Heart left ventricle (tissue), 16 donors: ENCODE data around the gene TSPAN31. TPM values are rescaled to one million over a fixed set of nuclear protein-coding genes. Genes with fewer than 3 reads are reported as not detected.

Experiments
- ATAC-seq, 4 donors: fragments of 200-7000 bp; cut with Tn5 transposase; one replicate each; pipeline ENCODE4 v1.9.1; 2020 to 2022; ENCODE audit warnings: moderate library complexity in 4 of 4, mild to moderate bottlenecking in 3 of 4, moderate number of reproducible peaks in 1 of 4
- DNase-seq, 5 donors: peaks; one replicate each; pipeline ENCODE4 v3.0.0-alpha.2; 2020
- H3K27ac ChIP-seq, 12 donors: fragments of 200-600 bp; sonication (generic) in 4 of 12; one replicate each; pipeline versions ENCODE4 v1.5.0 to v1.8.0; 2016 to 2022; ENCODE audit warnings: mild to moderate bottlenecking in 2 of 12
- H3K27me3 ChIP-seq, 9 donors: fragments of 200-600 bp; sonication (generic) in 2 of 9; one replicate each; pipeline versions ENCODE4 v1.5.1 to v1.8.0; 2016 to 2022; ENCODE audit warnings: mild to moderate bottlenecking in 3 of 9
- H3K36me3 ChIP-seq, 9 donors: fragments of 200-600 bp; sonication (generic) in 2 of 9; one replicate each; pipeline versions ENCODE4 v1.5.0 to v1.8.0; 2018 to 2022; ENCODE audit warnings: mild to moderate bottlenecking in 2 of 9
- H3K4me1 ChIP-seq, 12 donors: fragments of 200-600 bp; sonication (generic) in 4 of 12; one replicate each; pipeline versions ENCODE4 v1.5.0 to v1.8.0; 2016 to 2022; ENCODE audit warnings: mild to moderate bottlenecking in 3 of 12
- H3K4me3 ChIP-seq, 12 donors: fragments of 200-600 bp; sonication (generic) in 4 of 12; one replicate each; pipeline versions ENCODE4 v1.5.0 to v1.8.0; 2017 to 2022; ENCODE audit warnings: mild to moderate bottlenecking in 9 of 12, moderate library complexity in 4 of 12
- H3K9me3 ChIP-seq, 12 donors: fragments of 200-600 bp; sonication (generic) in 4 of 12; one replicate each; pipeline versions ENCODE4 v1.5.0 to v1.8.0; 2016 to 2022; ENCODE audit warnings: mild to moderate bottlenecking in 1 of 12
- CTCF ChIP-seq, 12 donors: fragments of 200-600 bp; sonication (generic) in 4 of 12; IDR thresholded peaks; one replicate each; pipeline versions ENCODE4 v1.5.0 to v1.8.0; 2018 to 2022; ENCODE audit warnings: antibody characterized with exemption in 12 of 12, mild to moderate bottlenecking in 5 of 12
- POLR2A ChIP-seq, 2 donors: fragments of 450-650 bp; IDR thresholded peaks; one replicate each; pipeline ENCODE4 v1.6.1; 2017; ENCODE audit warnings: antibody characterized with exemption in 2 of 2, mild to moderate bottlenecking in 2 of 2, moderate library complexity in 2 of 2
- WGBS, 4 donors: extraction: QIAGEN DNeasy Blood & Tissue Kit in 2 of 4; methylation state at CpG; one replicate each; pipeline versions ENCODE4 v1.1.5 to v1.1.7; 2013 to 2018; 5-methylcytosine and 5-hydroxymethylcytosine counted together
- intact Hi-C, 10 donors: fragments of 100-400 bp; cut with DNase I; formaldehyde crosslinking; loops; one replicate each; pipeline versions ENCODE4 v1.11.1 to v1.14.2; 2022
- polyA plus RNA-seq, 2 donors: library from polyadenylated mRNA; stranded (reverse); fragments of 200-250 nt; gene quantifications; one replicate each; pipeline ENCODE4 v1.2.3, GENCODE V29; 2013
- total RNA-seq, 9 donors: library from RNA; depleted of rRNA in 2 of 9; stranded (reverse); fragments of >200 nt in 2 of 9; fragmentation: NEBNext Ultra II Directional in 3 of 9; extraction: Animal tissue kit (Norgen Biotek cat#: 25700) in 3 of 9; gene quantifications; one replicate each; pipeline versions ENCODE4 v1.1.0 to v1.2.4, GENCODE V29; 2016 to 2023
- donor health status: ischemic (EF 13 %, LVEDD 7.1; RV severe dilation, severe dysfunction).
- donor health status: healthy with polysubstance abuse.
- donor health status: DM: no; HTN: yes; CAD: no.
- donor health status: DM: no; HTN: no; CAD: no.
- donor health status: ischemic (EF 25% LVEDD 6.9; RV normal size, moderate dysfunction).
- donor health status: ischemic (EF 25% LVEDD 5.7; RV mildly dilated, moderate dysfunction).
- donor health status: healthy.
- donor health status: DM: yes; HTN: yes; CAD: no.
- donor health status: ischemic (EF 35%, LVEDD 5.7; RV mildly dilated, moderate dysfunction).
- donor health status: nonischemic (EF 11% LVEDD 7.7; RV severe dilation, severe dysfunction).
- donor health status: DM: yes; HTN: yes; CAD: no.
- donor health status: PGD.
- donor health status: ischemic (EF 29% LVEDD 5.4; RV normal size, mild dysfunction).
- donor health status: nonischemic (EF 23%, LVEDD 6.1; RV moderate dilation, normal function).

TSPAN31 gene
- total and polyA plus RNA-seq, 11 donors = 27.2 to 59.3 (median 31.4) TPM

GRCh38 chr12:57759360-57759980 is 14.6 kb downstream of the TSPAN31 start:
- H3K27me3 ChIP-seq = peaks cover 5 to 24% (median 14%) of the 10 kb centered on the region in 9 donors
- intact Hi-C loops = no loop called here
- H3K36me3 ChIP-seq = peaks cover 0 to 23% (median 15%) of the 10 kb centered on the region in 9 donors
- no peak for DNase-seq
- peaks cover 0 to 23% (median 12%) of the 10 kb centered on the region in 12 donors for H3K4me1 ChIP-seq
- H3K27ac ChIP-seq = no peak overlapping the region
- 39 to 45% (median 42%) methylated on average over 3 of the region's 3 CpGs for WGBS, 4 donors
- no peak for ATAC-seq
- H3K4me3 ChIP-seq = no peak overlapping the region
- peak in 9 of 12 donors; percentile 8 to 52 (median 37) for TF ChIP-seq CTCF (IDR thresholded peaks at IDR 0.05)
- TF ChIP-seq POLR2A (IDR thresholded peaks at IDR 0.05) = no peak
- no peaks in the 10 kb centered on the region for H3K9me3 ChIP-seq

GRCh38 chr12:57760347-57760982 is 15.6 kb downstream of the TSPAN31 start:
- no peak overlapping the region for H3K4me3 ChIP-seq
- H3K27me3 ChIP-seq = peaks cover 9 to 34% (median 24%) of the 10 kb centered on the region in 9 donors
- WGBS, 4 donors = 92 to 98% (median 94%) methylated on average over 3 of the region's 3 CpGs
- H3K27ac ChIP-seq = no peak overlapping the region
- DNase-seq (no peak), ATAC-seq (no peak)
- no peak for TF ChIP-seq CTCF (IDR thresholded peaks at IDR 0.05)
- no peak for TF ChIP-seq POLR2A (IDR thresholded peaks at IDR 0.05)
- peaks cover 3 to 30% (median 15%) of the 10 kb centered on the region in 12 donors for H3K4me1 ChIP-seq
- peaks cover 0 to 23% (median 15%) of the 10 kb centered on the region in 9 donors for H3K36me3 ChIP-seq
- H3K9me3 ChIP-seq = no peaks in the 10 kb centered on the region
- intact Hi-C loops = no loop called here

GRCh38 chr12:57761391-57761998 is 16.7 kb downstream of the TSPAN31 start:
- intact Hi-C loops = no loop called here

More at GRCh38 chr12:57761391-57761998, 16.7 kb downstream of the TSPAN31 start:
- H3K4me1 ChIP-seq = peaks cover 8 to 32% (median 20%) of the 10 kb centered on the region in 12 donors
- DNase-seq (no peak), ATAC-seq (no peak)
- WGBS, 4 donors = 89 to 95% (median 93%) methylated on average over 4 of the region's 4 CpGs
- H3K27ac ChIP-seq = no peak overlapping the region
- H3K36me3 ChIP-seq = peaks cover 0 to 23% (median 15%) of the 10 kb centered on the region in 9 donors
- H3K27me3 ChIP-seq = peaks cover 9 to 44% (median 34%) of the 10 kb centered on the region in 9 donors
- H3K4me3 ChIP-seq = no peak overlapping the region
- TF ChIP-seq CTCF (IDR thresholded peaks at IDR 0.05) (no peak), POLR2A (IDR thresholded peaks at IDR 0.05) (no peak)
- no peaks in the 10 kb centered on the region for H3K9me3 ChIP-seq
